Peyer's patch (tissue), 4 donors: ENCODE measurements around the gene PRRG4. TPM values are rescaled to one million over a fixed set of nuclear protein-coding genes. Genes with fewer than 3 reads are reported as not detected.

Source experiments
- DNase-seq, 3 donors: peaks; one replicate each; pipeline ENCODE4 v3.0.0-alpha.2; 2017 to 2019
- H3K27ac ChIP-seq, 4 donors: fragments of 200-600 bp; sonication (generic); one replicate each; pipeline ENCODE4 v1.5.1; 2016 to 2019
- H3K27me3 ChIP-seq, 2 donors: fragments of 200-600 bp; sonication (generic); one replicate each; pipeline ENCODE4 v1.5.1; 2019
- H3K36me3 ChIP-seq, 3 donors: fragments of 200-600 bp; sonication (generic); one replicate each; pipeline ENCODE4 v1.5.1; 2016 to 2019
- H3K4me1 ChIP-seq, 4 donors: fragments of 200-600 bp; sonication (generic); one replicate each; pipeline ENCODE4 v1.5.1; 2016 to 2019
- H3K4me3 ChIP-seq, 4 donors: fragments of 200-600 bp; sonication (generic); 1 replicate in 3 of 4; 2 replicates in 1 of 4; pipeline ENCODE4 v1.5.1; 2016 to 2019; ENCODE audit warnings: mild to moderate bottlenecking in 1 of 4
- H3K9me3 ChIP-seq, 4 donors: fragments of 200-600 bp; sonication (generic); one replicate each; pipeline ENCODE4 v1.5.1; 2016 to 2019; ENCODE audit warnings: mild to moderate bottlenecking in 1 of 4
- POLR2A ChIP-seq, 2 donors: fragments of 450-650 bp; IDR thresholded peaks; one replicate each; pipeline ENCODE4 v1.5.1; 2017; ENCODE audit warnings: antibody characterized with exemption in 2 of 2, mild to moderate bottlenecking in 2 of 2, moderate library complexity in 2 of 2
- total RNA-seq, 4 donors: library from RNA; depleted of rRNA; stranded (reverse); fragments of >200 nt; gene quantifications; one replicate each; pipeline ENCODE4 v1.1.0, GENCODE V29; 2016
- TF ChIP-seq, protein P1 (sequence below), 6 experiments: fragments of 450-650 bp in 4 of 6; fragments of 200-600 bp in 2 of 6; sonication (generic) in 1 of 6; IDR thresholded peaks; one replicate each; pipeline ENCODE4 v1.5.1; 2017 to 2019; ENCODE audit warnings: antibody characterized with exemption in 6 of 6, mild to moderate bottlenecking in 3 of 6, moderate library complexity in 1 of 6

Gene PRRG4
- total RNA-seq, 4 donors from 2014 or later, result 3.3 to 16.1 (median 9.8) TPM

GRCh38 chr11:32893343-32894148, 63.8 kb downstream of the PRRG4 start:
- peak; percentile 51 to 72 (median 70) for DNase-seq
- H3K4me3 ChIP-seq, result peak overlapping the region; percentile 77 to 96 (median 84)
- H3K4me1 ChIP-seq, result peaks cover 0 to 8% (median 3%) of the 10 kb centered on the region in 4 donors
- H3K9me3 ChIP-seq, result no peaks in the 10 kb centered on the region
- TF ChIP-seq POLR2A (IDR thresholded peaks at IDR 0.05), result no peak
- TF ChIP-seq, protein P1, sequence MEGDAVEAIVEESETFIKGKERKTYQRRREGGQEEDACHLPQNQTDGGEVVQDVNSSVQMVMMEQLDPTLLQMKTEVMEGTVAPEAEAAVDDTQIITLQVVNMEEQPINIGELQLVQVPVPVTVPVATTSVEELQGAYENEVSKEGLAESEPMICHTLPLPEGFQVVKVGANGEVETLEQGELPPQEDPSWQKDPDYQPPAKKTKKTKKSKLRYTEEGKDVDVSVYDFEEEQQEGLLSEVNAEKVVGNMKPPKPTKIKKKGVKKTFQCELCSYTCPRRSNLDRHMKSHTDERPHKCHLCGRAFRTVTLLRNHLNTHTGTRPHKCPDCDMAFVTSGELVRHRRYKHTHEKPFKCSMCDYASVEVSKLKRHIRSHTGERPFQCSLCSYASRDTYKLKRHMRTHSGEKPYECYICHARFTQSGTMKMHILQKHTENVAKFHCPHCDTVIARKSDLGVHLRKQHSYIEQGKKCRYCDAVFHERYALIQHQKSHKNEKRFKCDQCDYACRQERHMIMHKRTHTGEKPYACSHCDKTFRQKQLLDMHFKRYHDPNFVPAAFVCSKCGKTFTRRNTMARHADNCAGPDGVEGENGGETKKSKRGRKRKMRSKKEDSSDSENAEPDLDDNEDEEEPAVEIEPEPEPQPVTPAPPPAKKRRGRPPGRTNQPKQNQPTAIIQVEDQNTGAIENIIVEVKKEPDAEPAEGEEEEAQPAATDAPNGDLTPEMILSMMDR (IDR thresholded peaks at IDR 0.05), result peak in 4 of 6 experiments; percentile 35 to 47 (median 42)
- H3K27me3 ChIP-seq, result no peaks in the 10 kb centered on the region
- peak overlapping the region; percentile 82 to 93 (median 88) for H3K27ac ChIP-seq
- H3K36me3 ChIP-seq, result no peaks in the 10 kb centered on the region

DNA sequence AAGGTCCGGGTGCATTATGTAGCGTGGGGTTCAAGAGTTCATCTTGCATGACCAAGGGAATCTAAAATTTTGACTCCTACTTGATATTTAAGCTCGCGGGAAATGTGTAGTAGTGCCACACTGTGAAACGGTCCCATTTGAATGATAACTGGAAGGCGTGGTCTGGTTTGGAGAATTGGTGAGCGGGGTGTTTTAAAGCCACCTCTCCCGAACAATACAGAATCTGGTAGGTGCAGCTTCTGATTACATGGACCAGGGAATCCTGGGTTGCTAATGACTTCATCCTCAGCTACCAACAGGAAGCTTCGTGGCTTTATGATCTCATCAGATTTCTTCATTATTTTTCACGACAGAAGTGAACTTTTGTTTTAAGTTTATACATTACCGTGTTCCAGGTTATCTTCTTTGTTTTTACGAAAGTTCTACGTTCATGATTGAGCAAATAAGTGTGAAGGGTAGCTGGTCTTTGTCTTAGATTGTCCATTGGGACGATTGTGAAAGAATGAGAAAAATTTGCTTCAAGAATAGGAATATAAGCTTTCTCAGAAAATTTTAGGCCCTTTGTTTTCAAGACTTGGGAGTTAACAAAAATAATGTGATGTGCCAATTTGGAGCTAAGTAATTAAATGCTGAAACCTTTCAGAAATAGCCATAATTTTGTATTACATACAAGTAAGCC, 64.6 kb downstream of the PRRG4 start:
- no peaks in the 10 kb centered on the region for H3K36me3 ChIP-seq
- DNase-seq, result peak in 1 of 3 donors; percentile 49
- H3K9me3 ChIP-seq, result no peaks in the 10 kb centered on the region
- TF ChIP-seq POLR2A (IDR thresholded peaks at IDR 0.05), result no peak
- TF ChIP-seq, protein P1 (IDR thresholded peaks at IDR 0.05), result no peak
- H3K4me1 ChIP-seq, result peaks cover 0 to 8% (median 3%) of the 10 kb centered on the region in 4 donors
- peak overlapping the region; percentile 82 to 93 (median 88) for H3K27ac ChIP-seq
- peak overlapping the region; percentile 77 to 96 (median 84) for H3K4me3 ChIP-seq
- no peaks in the 10 kb centered on the region for H3K27me3 ChIP-seq

DNA sequence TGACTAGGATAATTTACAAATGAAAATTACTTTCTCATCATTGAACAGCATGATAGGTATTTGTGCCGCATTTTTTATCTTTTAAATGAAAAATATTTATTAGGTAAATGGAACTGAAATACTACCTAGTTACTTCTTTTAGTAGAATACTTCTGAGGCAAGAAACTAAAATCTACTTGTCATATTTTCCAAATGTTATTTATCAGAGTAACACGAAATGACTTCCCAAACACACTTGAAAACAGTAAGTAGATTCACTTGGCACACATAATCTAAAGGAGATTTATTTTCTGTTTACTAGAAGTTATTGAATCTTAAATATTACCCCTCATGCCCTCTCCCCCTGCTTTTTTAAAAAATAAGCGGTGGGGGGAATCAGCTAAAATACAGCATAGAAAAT, 65.2 kb downstream of the PRRG4 start:
- no peaks in the 10 kb centered on the region for H3K27me3 ChIP-seq
- no peaks in the 10 kb centered on the region for H3K36me3 ChIP-seq
- no peaks in the 10 kb centered on the region for H3K9me3 ChIP-seq
- no peak overlapping the region for H3K4me3 ChIP-seq
- DNase-seq, result no peak
- TF ChIP-seq POLR2A (IDR thresholded peaks at IDR 0.05), result no peak
- TF ChIP-seq, protein P1 (IDR thresholded peaks at IDR 0.05), result no peak
- no peak overlapping the region for H3K27ac ChIP-seq
- H3K4me1 ChIP-seq, result peaks cover 0 to 8% (median 3%) of the 10 kb centered on the region in 4 donors

- no peaks in the 10 kb centered on the region for H3K36me3 ChIP-seq
- TF ChIP-seq POLR2A (IDR thresholded peaks at IDR 0.05), result no peak
- TF ChIP-seq, protein P1 (IDR thresholded peaks at IDR 0.05), result no peak
- no peaks in the 10 kb centered on the region for H3K9me3 ChIP-seq
- H3K27ac ChIP-seq, result no peak overlapping the region
- H3K27me3 ChIP-seq, result no peaks in the 10 kb centered on the region
- no peak for DNase-seq
- H3K4me1 ChIP-seq, result peaks cover 0 to 8% (median 3%) of the 10 kb centered on the region in 4 donors
- no peak overlapping the region for H3K4me3 ChIP-seq
Measured at GRCh38 chr11:32895471-32895870, 65.7 kb downstream of the PRRG4 start.

- no peaks in the 10 kb centered on the region for H3K4me1 ChIP-seq
Measured at GRCh38 chr11:32897103-32897502, 67.4 kb downstream of the PRRG4 start.

More at GRCh38 chr11:32897103-32897502, 67.4 kb downstream of the PRRG4 start:
- Histone ChIP-seq H3K9me3 (no peaks in the 10 kb centered on the region), H3K27me3 (no peaks in the 10 kb centered on the region), H3K36me3 (no peaks in the 10 kb centered on the region), H3K4me3 (no peak overlapping the region), H3K27ac (no peak overlapping the region)
- no peak for DNase-seq
- TF ChIP-seq, protein P1 (IDR thresholded peaks at IDR 0.05), result no peak
- TF ChIP-seq POLR2A (IDR thresholded peaks at IDR 0.05), result no peak
